WTC11 (cell line): ENCODE results near the gene PRDM5. TPM values are rescaled to one million over a fixed set of nuclear protein-coding genes. Genes with fewer than 3 reads are reported as not detected.

Source experiments
- ATAC-seq: fragments of 200-7000 bp; cut with Tn5 transposase; 2 replicates; pipeline ENCODE4 v1.10.0; 2021; ENCODE audit warnings: mild to moderate bottlenecking, moderate library complexity
- CTCF ChIA-PET: fragments of 300-600 bp; sonication (Branson Sonifier 250); formaldehyde crosslinking; loops from one replicate; lab custom pipeline; 2021; ENCODE audit warnings: antibody characterized with exemption; lab: Charles Lee
- POLR2A ChIA-PET: fragments of 350-600 bp; sonication (Branson Sonifier 250); formaldehyde crosslinking; loops from one replicate; lab custom pipeline; 2021; ENCODE audit warnings: antibody characterized with exemption; lab: Charles Lee
- DNase-seq: peaks from one replicate; pipeline ENCODE4 v3.0.0; 2021; ENCODE audit warnings: low spot score
- H3K27ac Mint-ChIP-seq: 2 replicates; pipeline ENCODE4 v1.8.0; 2021; ENCODE audit warnings: mixed read lengths
- H3K27me3 Mint-ChIP-seq: 2 replicates; pipeline ENCODE4 v1.8.0; 2021; ENCODE audit warnings: low read depth, mild to moderate bottlenecking, moderate library complexity, mixed read lengths
- H3K36me3 Mint-ChIP-seq: 2 replicates; pipeline ENCODE4 v1.8.0; 2021; ENCODE audit warnings: mixed read lengths
- H3K4me1 Mint-ChIP-seq: 2 replicates; pipeline ENCODE4 v1.8.0; 2022; ENCODE audit warnings: mixed read lengths
- H3K4me3 Mint-ChIP-seq: 2 replicates; pipeline ENCODE4 v1.8.0; 2021; ENCODE audit warnings: mild to moderate bottlenecking, moderate library complexity, mixed read lengths
- H3K9me3 Mint-ChIP-seq: 2 replicates; pipeline ENCODE4 v1.8.0; 2021; ENCODE audit warnings: mixed read lengths
- ETV6 ChIP-seq: sonication (generic); formaldehyde crosslinking; IDR thresholded peaks from 2 replicates; pipeline ENCODE4 v1.8.1; 2022; ENCODE audit warnings: mild to moderate bottlenecking, missing genetic modification reagents
- FOXJ3 ChIP-seq: sonication (generic); formaldehyde crosslinking; IDR thresholded peaks from 2 replicates; pipeline ENCODE4 v1.9.0; 2021; ENCODE audit warnings: missing genetic modification reagents, mild to moderate bottlenecking, borderline replicate concordance
- GABPB1 ChIP-seq: sonication (generic); formaldehyde crosslinking; IDR thresholded peaks from 2 replicates; pipeline ENCODE4 v1.8.1; 2023; ENCODE audit warnings: mild to moderate bottlenecking, missing genetic modification reagents
- KAT7 ChIP-seq: sonication (generic); formaldehyde crosslinking; IDR thresholded peaks from 2 replicates; pipeline ENCODE4 v1.8.1; 2023; ENCODE audit warnings: missing genetic modification reagents, mild to moderate bottlenecking, borderline replicate concordance
- MXD4 ChIP-seq: fragments of 250-450 bp; sonication (Bioruptor Pico); IDR thresholded peaks from 2 replicates; pipeline ENCODE4 v1.8.0; 2021; ENCODE audit warnings: mild to moderate bottlenecking, moderate library complexity, borderline replicate concordance
- NFYB ChIP-seq: sonication (generic); formaldehyde crosslinking; conservative IDR thresholded peaks from 2 replicates; pipeline ENCODE4 v1.8.0; 2022; ENCODE audit warnings: low read depth, missing genetic modification reagents
- PRRX2 ChIP-seq: fragments of 250-450 bp; sonication (Bioruptor Pico); IDR thresholded peaks from 2 replicates; pipeline ENCODE4 v1.8.0; 2021; ENCODE audit warnings: mild to moderate bottlenecking
- RORB ChIP-seq: fragments of 250-450 bp; sonication (Bioruptor Pico); IDR thresholded peaks from 2 replicates; pipeline ENCODE4 v1.9.0; 2021; ENCODE audit warnings: mild to moderate bottlenecking
- SOX15 ChIP-seq: fragments of 250-450 bp; sonication (Bioruptor Pico); IDR thresholded peaks from 2 replicates; pipeline ENCODE4 v1.9.0; 2021; ENCODE audit warnings: mild to moderate bottlenecking
- ZNF138 ChIP-seq: sonication (generic); formaldehyde crosslinking; conservative IDR thresholded peaks from 2 replicates; pipeline ENCODE4 v1.8.1; 2022; ENCODE audit warnings: mild to moderate bottlenecking, moderate library complexity, missing genetic modification reagents
- ZNF263 ChIP-seq: sonication (generic); formaldehyde crosslinking; IDR thresholded peaks from 2 replicates; pipeline ENCODE4 v1.8.1; 2022; ENCODE audit warnings: low read depth, mild to moderate bottlenecking, moderate library complexity, missing genetic modification reagents
- ZNF396 ChIP-seq: fragments of 250-450 bp; sonication (Bioruptor Pico); IDR thresholded peaks from 2 replicates; pipeline ENCODE4 v1.8.0; 2021; ENCODE audit warnings: mild to moderate bottlenecking, moderate library complexity, borderline replicate concordance
- total RNA-seq: library from RNA; stranded (reverse); gene quantifications from 3 replicates; pipeline ENCODE4 v1.2.3, GENCODE V29; 2021
- TF ChIP-seq, protein P1 (sequence below): fragments of 250-450 bp; sonication (Bioruptor Pico); IDR thresholded peaks from 2 replicates; pipeline ENCODE4 v1.9.0; 2021; ENCODE audit warnings: mild to moderate bottlenecking
- TF ChIP-seq, protein P2 (sequence below): sonication (generic); formaldehyde crosslinking; conservative IDR thresholded peaks from 2 replicates; pipeline ENCODE4 v1.8.1; 2023; ENCODE audit warnings: mild to moderate bottlenecking, low read depth, missing genetic modification reagents, moderate library complexity
- TF ChIP-seq, protein P3 (sequence below): sonication (generic); formaldehyde crosslinking; IDR thresholded peaks from 2 replicates; pipeline ENCODE4 v1.8.1; 2023; ENCODE audit warnings: mild to moderate bottlenecking, moderate library complexity, missing genetic modification reagents
- TF ChIP-seq, protein P4 (sequence below): fragments of 250-450 bp; sonication (Bioruptor Pico); IDR thresholded peaks from 2 replicates; pipeline ENCODE4 v1.9.0; 2021; ENCODE audit warnings: moderate library complexity, mild to moderate bottlenecking, inconsistent platforms, borderline replicate concordance
- TF ChIP-seq, protein P5 (sequence below): sonication (generic); formaldehyde crosslinking; IDR thresholded peaks from 2 replicates; pipeline ENCODE4 v1.8.0; 2022; ENCODE audit warnings: mild to moderate bottlenecking, missing genetic modification reagents
- TF ChIP-seq, protein P6 (sequence below): sonication (generic); formaldehyde crosslinking; IDR thresholded peaks from 2 replicates; pipeline ENCODE4 v1.8.1; 2022; ENCODE audit warnings: low read depth, missing genetic modification reagents, borderline replicate concordance
- TF ChIP-seq, protein P7 (sequence below): sonication (generic); formaldehyde crosslinking; IDR thresholded peaks from 2 replicates; pipeline ENCODE4 v1.8.1; 2023; ENCODE audit warnings: mild to moderate bottlenecking, missing genetic modification reagents, moderate library complexity
- TF ChIP-seq, protein P8 (sequence below): sonication (generic); formaldehyde crosslinking; IDR thresholded peaks from 2 replicates; pipeline ENCODE4 v1.8.0; 2023; ENCODE audit warnings: missing genetic modification reagents, mild to moderate bottlenecking, borderline replicate concordance
- TF ChIP-seq, protein P9 (sequence below): fragments of 250-450 bp; sonication (Bioruptor Pico); IDR thresholded peaks from 2 replicates; pipeline ENCODE4 v1.9.0; 2021; ENCODE audit warnings: mild to moderate bottlenecking

PRDM5 gene
- total RNA-seq, 1 experiment from 2014 or later = 47.0 TPM

DNA sequence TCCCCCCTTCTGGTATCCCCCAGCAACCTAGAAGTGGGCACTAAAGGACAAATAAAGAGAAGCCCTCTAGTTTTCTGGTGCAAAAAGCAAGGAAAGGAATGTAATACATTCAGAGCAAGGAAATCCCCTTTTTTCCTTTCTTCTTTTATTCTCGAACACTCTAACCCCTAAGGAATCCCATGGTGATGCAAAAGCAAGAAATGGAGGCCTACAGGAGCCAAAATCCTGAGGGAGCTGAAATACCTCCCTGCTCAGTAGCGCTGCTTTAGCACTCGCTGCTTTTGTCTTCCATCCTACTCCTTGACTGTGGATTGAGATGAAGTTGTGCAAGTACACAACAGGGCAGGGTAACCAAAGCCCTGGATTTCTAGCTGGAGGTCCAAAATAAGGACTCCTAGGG is 251.0 kb downstream of the PRDM5 start (continued):
- TF ChIP-seq, protein P1, sequence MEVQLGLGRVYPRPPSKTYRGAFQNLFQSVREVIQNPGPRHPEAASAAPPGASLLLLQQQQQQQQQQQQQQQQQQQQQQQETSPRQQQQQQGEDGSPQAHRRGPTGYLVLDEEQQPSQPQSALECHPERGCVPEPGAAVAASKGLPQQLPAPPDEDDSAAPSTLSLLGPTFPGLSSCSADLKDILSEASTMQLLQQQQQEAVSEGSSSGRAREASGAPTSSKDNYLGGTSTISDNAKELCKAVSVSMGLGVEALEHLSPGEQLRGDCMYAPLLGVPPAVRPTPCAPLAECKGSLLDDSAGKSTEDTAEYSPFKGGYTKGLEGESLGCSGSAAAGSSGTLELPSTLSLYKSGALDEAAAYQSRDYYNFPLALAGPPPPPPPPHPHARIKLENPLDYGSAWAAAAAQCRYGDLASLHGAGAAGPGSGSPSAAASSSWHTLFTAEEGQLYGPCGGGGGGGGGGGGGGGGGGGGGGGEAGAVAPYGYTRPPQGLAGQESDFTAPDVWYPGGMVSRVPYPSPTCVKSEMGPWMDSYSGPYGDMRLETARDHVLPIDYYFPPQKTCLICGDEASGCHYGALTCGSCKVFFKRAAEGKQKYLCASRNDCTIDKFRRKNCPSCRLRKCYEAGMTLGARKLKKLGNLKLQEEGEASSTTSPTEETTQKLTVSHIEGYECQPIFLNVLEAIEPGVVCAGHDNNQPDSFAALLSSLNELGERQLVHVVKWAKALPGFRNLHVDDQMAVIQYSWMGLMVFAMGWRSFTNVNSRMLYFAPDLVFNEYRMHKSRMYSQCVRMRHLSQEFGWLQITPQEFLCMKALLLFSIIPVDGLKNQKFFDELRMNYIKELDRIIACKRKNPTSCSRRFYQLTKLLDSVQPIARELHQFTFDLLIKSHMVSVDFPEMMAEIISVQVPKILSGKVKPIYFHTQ = no peak

DNA sequence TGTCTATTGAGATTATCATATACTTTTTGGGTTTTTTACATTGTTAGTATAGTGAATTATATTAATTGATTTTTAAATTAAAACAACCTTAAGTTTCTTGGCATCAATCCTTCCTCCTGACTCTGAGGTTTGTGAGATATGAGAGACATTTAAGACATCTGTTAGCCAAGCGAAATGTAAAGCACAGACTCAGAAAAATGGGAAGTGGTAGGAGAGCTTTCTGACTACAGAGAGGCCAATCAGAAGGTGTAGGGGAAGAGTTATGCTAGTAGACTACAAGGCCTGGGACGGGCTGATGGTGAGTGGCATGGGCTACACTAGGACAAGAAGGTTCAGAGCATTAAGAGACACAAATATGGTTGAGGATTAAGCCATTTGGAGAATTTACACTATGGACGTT is 255.4 kb downstream of the PRDM5 start:
- ChIA-PET POLR2A (no interaction called here), CTCF (no interaction called here)
- ATAC-seq (no peak), DNase-seq (no peak)
- Mint-ChIP-seq H3K4me3 (no peak overlapping the region), H3K4me1 (peaks cover 11% of the 10 kb centered on the region), H3K27me3 (no peaks in the 10 kb centered on the region), H3K36me3 (no peaks in the 10 kb centered on the region), H3K27ac (no peak overlapping the region), H3K9me3 (peaks cover 3% of the 10 kb centered on the region; the same call in 1 of the 2 replicates)
- TF ChIP-seq KAT7 (CRISPR knock-in tag) (no peak), RORB (CRISPR knock-in tag) (no peak), PRRX2 (CRISPR knock-in tag) (no peak), MXD4 (CRISPR knock-in tag) (no peak), ETV6 (CRISPR knock-in tag) (no peak), FOXJ3 (CRISPR knock-in tag) (no peak), ZNF396 (CRISPR knock-in tag) (no peak), SOX15 (no peak), ZNF138 (CRISPR knock-in tag) (no peak), GABPB1 (CRISPR knock-in tag) (no peak), ZNF263 (CRISPR knock-in tag) (no peak), NFYB (CRISPR knock-in tag) (no peak)
- TF ChIP-seq, protein P2, sequence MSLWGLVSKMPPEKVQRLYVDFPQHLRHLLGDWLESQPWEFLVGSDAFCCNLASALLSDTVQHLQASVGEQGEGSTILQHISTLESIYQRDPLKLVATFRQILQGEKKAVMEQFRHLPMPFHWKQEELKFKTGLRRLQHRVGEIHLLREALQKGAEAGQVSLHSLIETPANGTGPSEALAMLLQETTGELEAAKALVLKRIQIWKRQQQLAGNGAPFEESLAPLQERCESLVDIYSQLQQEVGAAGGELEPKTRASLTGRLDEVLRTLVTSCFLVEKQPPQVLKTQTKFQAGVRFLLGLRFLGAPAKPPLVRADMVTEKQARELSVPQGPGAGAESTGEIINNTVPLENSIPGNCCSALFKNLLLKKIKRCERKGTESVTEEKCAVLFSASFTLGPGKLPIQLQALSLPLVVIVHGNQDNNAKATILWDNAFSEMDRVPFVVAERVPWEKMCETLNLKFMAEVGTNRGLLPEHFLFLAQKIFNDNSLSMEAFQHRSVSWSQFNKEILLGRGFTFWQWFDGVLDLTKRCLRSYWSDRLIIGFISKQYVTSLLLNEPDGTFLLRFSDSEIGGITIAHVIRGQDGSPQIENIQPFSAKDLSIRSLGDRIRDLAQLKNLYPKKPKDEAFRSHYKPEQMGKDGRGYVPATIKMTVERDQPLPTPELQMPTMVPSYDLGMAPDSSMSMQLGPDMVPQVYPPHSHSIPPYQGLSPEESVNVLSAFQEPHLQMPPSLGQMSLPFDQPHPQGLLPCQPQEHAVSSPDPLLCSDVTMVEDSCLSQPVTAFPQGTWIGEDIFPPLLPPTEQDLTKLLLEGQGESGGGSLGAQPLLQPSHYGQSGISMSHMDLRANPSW (CRISPR knock-in tag) = no peak
- TF ChIP-seq, protein P3, sequence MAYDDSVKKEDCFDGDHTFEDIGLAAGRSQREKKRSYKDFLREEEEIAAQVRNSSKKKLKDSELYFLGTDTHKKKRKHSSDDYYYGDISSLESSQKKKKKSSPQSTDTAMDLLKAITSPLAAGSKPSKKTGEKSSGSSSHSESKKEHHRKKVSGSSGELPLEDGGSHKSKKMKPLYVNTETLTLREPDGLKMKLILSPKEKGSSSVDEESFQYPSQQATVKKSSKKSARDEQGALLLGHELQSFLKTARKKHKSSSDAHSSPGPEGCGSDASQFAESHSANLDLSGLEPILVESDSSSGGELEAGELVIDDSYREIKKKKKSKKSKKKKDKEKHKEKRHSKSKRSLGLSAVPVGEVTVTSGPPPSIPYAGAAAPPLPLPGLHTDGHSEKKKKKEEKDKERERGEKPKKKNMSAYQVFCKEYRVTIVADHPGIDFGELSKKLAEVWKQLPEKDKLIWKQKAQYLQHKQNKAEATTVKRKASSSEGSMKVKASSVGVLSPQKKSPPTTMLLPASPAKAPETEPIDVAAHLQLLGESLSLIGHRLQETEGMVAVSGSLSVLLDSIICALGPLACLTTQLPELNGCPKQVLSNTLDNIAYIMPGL (CRISPR knock-in tag) = no peak
- TF ChIP-seq, protein P4, sequence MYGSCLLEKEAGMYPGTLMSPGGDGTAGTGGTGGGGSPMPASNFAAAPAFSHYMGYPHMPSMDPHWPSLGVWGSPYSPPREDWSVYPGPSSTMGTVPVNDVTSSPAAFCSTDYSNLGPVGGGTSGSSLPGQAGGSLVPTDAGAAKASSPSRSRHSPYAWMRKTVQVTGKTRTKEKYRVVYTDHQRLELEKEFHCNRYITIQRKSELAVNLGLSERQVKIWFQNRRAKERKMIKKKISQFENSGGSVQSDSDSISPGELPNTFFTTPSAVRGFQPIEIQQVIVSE (CRISPR knock-in tag) = no peak
- TF ChIP-seq, protein P5, sequence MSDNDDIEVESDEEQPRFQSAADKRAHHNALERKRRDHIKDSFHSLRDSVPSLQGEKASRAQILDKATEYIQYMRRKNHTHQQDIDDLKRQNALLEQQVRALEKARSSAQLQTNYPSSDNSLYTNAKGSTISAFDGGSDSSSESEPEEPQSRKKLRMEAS (CRISPR knock-in tag) = no peak
- TF ChIP-seq, protein P6, sequence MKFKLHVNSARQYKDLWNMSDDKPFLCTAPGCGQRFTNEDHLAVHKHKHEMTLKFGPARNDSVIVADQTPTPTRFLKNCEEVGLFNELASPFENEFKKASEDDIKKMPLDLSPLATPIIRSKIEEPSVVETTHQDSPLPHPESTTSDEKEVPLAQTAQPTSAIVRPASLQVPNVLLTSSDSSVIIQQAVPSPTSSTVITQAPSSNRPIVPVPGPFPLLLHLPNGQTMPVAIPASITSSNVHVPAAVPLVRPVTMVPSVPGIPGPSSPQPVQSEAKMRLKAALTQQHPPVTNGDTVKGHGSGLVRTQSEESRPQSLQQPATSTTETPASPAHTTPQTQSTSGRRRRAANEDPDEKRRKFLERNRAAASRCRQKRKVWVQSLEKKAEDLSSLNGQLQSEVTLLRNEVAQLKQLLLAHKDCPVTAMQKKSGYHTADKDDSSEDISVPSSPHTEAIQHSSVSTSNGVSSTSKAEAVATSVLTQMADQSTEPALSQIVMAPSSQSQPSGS (CRISPR knock-in tag) = no peak
- TF ChIP-seq, protein P7, sequence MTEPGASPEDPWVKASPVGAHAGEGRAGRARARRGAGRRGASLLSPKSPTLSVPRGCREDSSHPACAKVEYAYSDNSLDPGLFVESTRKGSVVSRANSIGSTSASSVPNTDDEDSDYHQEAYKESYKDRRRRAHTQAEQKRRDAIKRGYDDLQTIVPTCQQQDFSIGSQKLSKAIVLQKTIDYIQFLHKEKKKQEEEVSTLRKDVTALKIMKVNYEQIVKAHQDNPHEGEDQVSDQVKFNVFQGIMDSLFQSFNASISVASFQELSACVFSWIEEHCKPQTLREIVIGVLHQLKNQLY (CRISPR knock-in tag) = no peak
- TF ChIP-seq, protein P8, sequence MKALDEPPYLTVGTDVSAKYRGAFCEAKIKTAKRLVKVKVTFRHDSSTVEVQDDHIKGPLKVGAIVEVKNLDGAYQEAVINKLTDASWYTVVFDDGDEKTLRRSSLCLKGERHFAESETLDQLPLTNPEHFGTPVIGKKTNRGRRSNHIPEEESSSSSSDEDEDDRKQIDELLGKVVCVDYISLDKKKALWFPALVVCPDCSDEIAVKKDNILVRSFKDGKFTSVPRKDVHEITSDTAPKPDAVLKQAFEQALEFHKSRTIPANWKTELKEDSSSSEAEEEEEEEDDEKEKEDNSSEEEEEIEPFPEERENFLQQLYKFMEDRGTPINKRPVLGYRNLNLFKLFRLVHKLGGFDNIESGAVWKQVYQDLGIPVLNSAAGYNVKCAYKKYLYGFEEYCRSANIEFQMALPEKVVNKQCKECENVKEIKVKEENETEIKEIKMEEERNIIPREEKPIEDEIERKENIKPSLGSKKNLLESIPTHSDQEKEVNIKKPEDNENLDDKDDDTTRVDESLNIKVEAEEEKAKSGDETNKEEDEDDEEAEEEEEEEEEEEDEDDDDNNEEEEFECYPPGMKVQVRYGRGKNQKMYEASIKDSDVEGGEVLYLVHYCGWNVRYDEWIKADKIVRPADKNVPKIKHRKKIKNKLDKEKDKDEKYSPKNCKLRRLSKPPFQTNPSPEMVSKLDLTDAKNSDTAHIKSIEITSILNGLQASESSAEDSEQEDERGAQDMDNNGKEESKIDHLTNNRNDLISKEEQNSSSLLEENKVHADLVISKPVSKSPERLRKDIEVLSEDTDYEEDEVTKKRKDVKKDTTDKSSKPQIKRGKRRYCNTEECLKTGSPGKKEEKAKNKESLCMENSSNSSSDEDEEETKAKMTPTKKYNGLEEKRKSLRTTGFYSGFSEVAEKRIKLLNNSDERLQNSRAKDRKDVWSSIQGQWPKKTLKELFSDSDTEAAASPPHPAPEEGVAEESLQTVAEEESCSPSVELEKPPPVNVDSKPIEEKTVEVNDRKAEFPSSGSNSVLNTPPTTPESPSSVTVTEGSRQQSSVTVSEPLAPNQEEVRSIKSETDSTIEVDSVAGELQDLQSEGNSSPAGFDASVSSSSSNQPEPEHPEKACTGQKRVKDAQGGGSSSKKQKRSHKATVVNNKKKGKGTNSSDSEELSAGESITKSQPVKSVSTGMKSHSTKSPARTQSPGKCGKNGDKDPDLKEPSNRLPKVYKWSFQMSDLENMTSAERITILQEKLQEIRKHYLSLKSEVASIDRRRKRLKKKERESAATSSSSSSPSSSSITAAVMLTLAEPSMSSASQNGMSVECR (CRISPR knock-in tag) = no peak
- TF ChIP-seq, protein P9, sequence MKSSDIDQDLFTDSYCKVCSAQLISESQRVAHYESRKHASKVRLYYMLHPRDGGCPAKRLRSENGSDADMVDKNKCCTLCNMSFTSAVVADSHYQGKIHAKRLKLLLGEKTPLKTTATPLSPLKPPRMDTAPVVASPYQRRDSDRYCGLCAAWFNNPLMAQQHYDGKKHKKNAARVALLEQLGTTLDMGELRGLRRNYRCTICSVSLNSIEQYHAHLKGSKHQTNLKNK (CRISPR knock-in tag) = no peak
